Endothelial cell of umbilical vein (primary cell): ENCODE measurements around the gene POP7. TPM values are rescaled to one million over a fixed set of nuclear protein-coding genes. Genes with fewer than 3 reads are reported as not detected.

Experiments
- BruUV-seq: library from RNA; stranded (reverse); fragments of 400-500 nt; replicated peaks from 2 replicates; lab custom pipeline; 2021; lab: Mats Ljungman, UMichigan
- CTCF ChIA-PET: fragments of 300-600, 350-600 bp; sonication (Branson Sonifier 250); formaldehyde crosslinking; loops from one replicate; lab custom pipeline; 2021; ENCODE audit warnings: antibody characterized with exemption, inconsistent platforms; lab: Charles Lee
- POLR2A ChIA-PET: fragments of 300-600, 350-600 bp; sonication (Branson Sonifier 250); formaldehyde crosslinking; loops from one replicate; lab custom pipeline; 2021; ENCODE audit warnings: antibody characterized with exemption, inconsistent platforms; lab: Charles Lee
- DNase-seq: peaks from one replicate; pipeline ENCODE4 v3.0.0-alpha.2; 2011; ENCODE audit warnings: low read depth, low spot score
- FAIRE-seq: peaks from 2 replicates; lab custom pipeline; 2011; peaks lifted over from hg19 to GRCh38; lab: Jason Lieb, UNC
- H2AFZ ChIP-seq: 2 replicates; pipeline ENCODE4 v1.6.0; 2012; ENCODE audit warnings: low read depth, low read length, control low read depth, inconsistent platforms
- H3K27ac ChIP-seq: 2 replicates; pipeline ENCODE4 v1.5.1; 2011; ENCODE audit warnings: low read depth, mild to moderate bottlenecking, control low read depth, low read length, moderate library complexity; ENCODE audit not compliant: insufficient read depth
- H3K27me3 ChIP-seq, 2 experiments: 2 replicates each; pipeline versions ENCODE4 v1.6.0 to v1.6.1; 2011; ENCODE audit warnings: low read length in 2 of 2, mixed read lengths in 1 of 2; ENCODE audit not compliant: control insufficient read depth in 2 of 2, insufficient read depth in 2 of 2
- H3K36me3 ChIP-seq, 2 experiments: 2 replicates in 1 of 2; 3 replicates in 1 of 2; pipeline ENCODE4 v1.5.1; 2011; ENCODE audit warnings: low read length in 2 of 2, mild to moderate bottlenecking in 1 of 2, moderate library complexity in 1 of 2; ENCODE audit not compliant: control insufficient read depth in 2 of 2, insufficient read depth in 2 of 2; ENCODE audit errors: extremely low read depth in 1 of 2
- H3K4me1 ChIP-seq: 3 replicates; pipeline ENCODE4 v1.5.1; 2011; ENCODE audit warnings: mild to moderate bottlenecking, low read length; ENCODE audit not compliant: control insufficient read depth, insufficient read depth; ENCODE audit errors: extremely low read depth
- H3K4me2 ChIP-seq: 2 replicates; pipeline ENCODE4 v1.6.1; 2011; ENCODE audit warnings: low read length, control low read depth, mixed read lengths; ENCODE audit not compliant: insufficient read depth
- H3K4me3 ChIP-seq, 3 experiments: fragments of 200-600 bp in 1 of 3; sonication (generic), shearing (Covaris generic) in 1 of 3; replicated peaks in 1 of 3; 2 replicates each; pipeline ENCODE4 v1.5.1; 2011 to 2016; ENCODE audit warnings: control low read depth in 3 of 3, low read length in 3 of 3, mild to moderate bottlenecking in 2 of 3, inconsistent platforms in 1 of 3, low read depth in 1 of 3, moderate library complexity in 1 of 3; ENCODE audit not compliant: insufficient read depth in 1 of 3
- H3K79me2 ChIP-seq: 2 replicates; pipeline ENCODE4 v1.6.0; 2012; ENCODE audit warnings: low read length, inconsistent platforms; ENCODE audit not compliant: control insufficient read depth, insufficient read depth
- H3K9ac ChIP-seq: replicated peaks from 2 replicates; pipeline ENCODE3; 2011; ENCODE audit warnings: low read length, control low read depth; ENCODE audit not compliant: insufficient read depth; ENCODE audit errors: extremely low read depth
- H3K9me1 ChIP-seq: replicated peaks from 3 replicates; pipeline ENCODE4 v1.6.0; 2011; ENCODE audit warnings: mild to moderate bottlenecking, low read length; ENCODE audit not compliant: control insufficient read depth, insufficient read depth; ENCODE audit errors: extremely low read depth
- H3K9me3 ChIP-seq: replicated peaks from 2 replicates; pipeline ENCODE4 v1.5.1; 2012; ENCODE audit warnings: low read length, inconsistent platforms; ENCODE audit not compliant: control insufficient read depth, insufficient read depth
- H4K20me1 ChIP-seq: replicated peaks from 2 replicates; pipeline ENCODE3; 2011; ENCODE audit warnings: mild to moderate bottlenecking, low read length; ENCODE audit not compliant: control insufficient read depth, insufficient read depth; ENCODE audit errors: extremely low read depth
- CTCF ChIP-seq, 2 donors: IDR thresholded peaks; 1 replicate in 1 of 2; 2 replicates in 1 of 2; pipeline ENCODE4 v1.5.1; 2011; ENCODE audit warnings: low read length in 2 of 2, mild to moderate bottlenecking in 2 of 2, moderate library complexity in 2 of 2, control low read depth in 1 of 2, inconsistent platforms in 1 of 2, low read depth in 1 of 2; ENCODE audit not compliant: insufficient read depth in 1 of 2; ENCODE audit errors: extremely low read depth in 1 of 2
- EZH2 ChIP-seq: IDR thresholded peaks from 2 replicates; pipeline ENCODE4 v1.6.1; 2012; ENCODE audit warnings: borderline replicate concordance, low read depth, mild to moderate bottlenecking, moderate library complexity, low read length, inconsistent platforms; ENCODE audit not compliant: severe bottlenecking
- FOS ChIP-seq: IDR thresholded peaks from 2 replicates; pipeline ENCODE4 v1.6.1; 2011; ENCODE audit warnings: mild to moderate bottlenecking, low read length, moderate library complexity, borderline replicate concordance; ENCODE audit not compliant: insufficient read depth
- GATA2 ChIP-seq: IDR thresholded peaks from 2 replicates; pipeline ENCODE4 v1.7.0; 2011; ENCODE audit warnings: low read depth, mild to moderate bottlenecking, moderate library complexity, mixed read lengths, low read length; ENCODE audit not compliant: insufficient read length, insufficient read depth
- JUN ChIP-seq: IDR thresholded peaks from 2 replicates; pipeline ENCODE4 v1.6.1; 2011; ENCODE audit warnings: borderline replicate concordance, low read depth; ENCODE audit not compliant: insufficient read length, insufficient read depth
- MAX ChIP-seq: IDR thresholded peaks from 2 replicates; pipeline ENCODE4 v1.6.1; 2011; ENCODE audit not compliant: insufficient read depth, insufficient read length
- MYC ChIP-seq: IDR thresholded peaks from one replicate; pipeline ENCODE4 v1.6.1; 2011; ENCODE audit warnings: mild to moderate bottlenecking, low read depth, low read length
- POLR2A ChIP-seq: IDR thresholded peaks from 2 replicates; pipeline ENCODE4 v1.6.1; 2012; ENCODE audit warnings: low read depth, mild to moderate bottlenecking, control low read depth, low read length
- POLR2AphosphoS5 ChIP-seq: IDR thresholded peaks from 2 replicates; pipeline ENCODE4 v1.6.1; 2012; ENCODE audit warnings: low read depth, mild to moderate bottlenecking, control low read depth, low read length, moderate library complexity; ENCODE audit not compliant: insufficient read depth
- dilution Hi-C: fragments of 300-500 bp; cut with MboI; formaldehyde crosslinking; loops from one replicate; pipeline ENCODE4 v1.15.0; 2019; ENCODE audit warnings: low sequenced_read_pairs; ENCODE audit not compliant: extremely low pct_ligation_motif_present
- intact Hi-C: fragments of 100-400 bp; cut with micrococcal nuclease; formaldehyde crosslinking; loops from one replicate; pipeline ENCODE4 v1.10.0; 2022
- polyA plus RNA-seq, 4 experiments: library from polyadenylated mRNA; depleted of rRNA in 3 of 4; stranded (reverse) in 3 of 4; unstranded in 1 of 4; fragments of >200 nt; gene quantifications; 2 replicates each; pipeline versions ENCODE4 v1.2.1 to v1.2.3, GENCODE V29; 2011 to 2012; ENCODE audit warnings: missing spikeins in 1 of 4
- total RNA-seq: library from RNA; stranded (reverse); gene quantifications from 2 replicates; pipeline ENCODE4 v1.2.3, GENCODE V29; 2021

Gene POP7
- total and polyA plus RNA-seq, 2 donors (not counting 3 experiments of a cell fraction or from before 2014, with no cell fraction given): 47.4 to 48.8 TPM

DNA sequence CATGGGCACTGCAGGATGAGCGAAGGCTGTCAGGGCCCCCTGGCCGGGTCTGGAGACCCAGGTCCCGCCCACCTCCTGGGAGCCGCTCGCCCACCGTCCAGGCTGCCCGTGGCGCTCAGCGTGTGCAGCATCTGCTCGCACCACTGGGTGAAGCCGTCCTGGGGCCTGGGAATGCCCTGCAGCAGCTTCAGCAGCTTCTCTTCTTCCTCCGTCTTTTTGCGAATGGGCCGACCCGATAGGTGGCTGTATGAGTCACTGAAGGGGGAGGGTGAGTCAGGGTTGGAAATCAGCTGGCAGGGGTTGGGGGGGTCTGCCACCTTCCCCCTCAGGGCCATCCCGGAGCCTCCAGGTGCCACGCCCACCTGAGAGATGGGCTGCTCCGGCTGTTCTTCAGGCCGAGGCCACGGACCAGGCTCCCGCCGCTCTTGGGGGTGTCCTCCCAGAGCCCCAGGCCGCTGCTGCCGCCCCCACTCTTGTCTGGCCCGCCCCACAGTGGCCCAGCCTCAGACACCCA, 23.6 kb upstream of the POP7 start:
- POLR2A ChIA-PET: interaction anchor here (0.8 kb wide), 1 partner anchor 96 kb away, joined by 3 read pairs; the partner anchor contains the start of genes FBXO24 and LRCH4
- no TSS peak for BruUV-seq
- H3K27ac ChIP-seq: no peak overlapping the region
- H3K9me3 ChIP-seq: no peaks in the 10 kb centered on the region
- H3K27me3 ChIP-seq: no peaks in the 10 kb centered on the region
- H2AFZ ChIP-seq: no peak overlapping the region
- no peaks in the 10 kb centered on the region for H3K79me2 ChIP-seq
- no peaks in the 10 kb centered on the region for H3K4me1 ChIP-seq
- no peak overlapping the region for H3K4me3 ChIP-seq
- H3K36me3 ChIP-seq: peaks cover 14 to 72% of the 10 kb centered on the region in 2 experiments
- H4K20me1 ChIP-seq: no peaks in the 10 kb centered on the region
- CTCF ChIA-PET: interaction anchor here (0.8 to 7.0 kb wide), 4 partner anchors 8 to 50 kb away, joined by 3 to 60 read pairs (median 4); partner anchors contain the start of gene POP7
- TF ChIP-seq POLR2AphosphoS5: no peak
- TF ChIP-seq MYC: no peak
- TF ChIP-seq POLR2A: no peak
- TF ChIP-seq CTCF (IDR thresholded peaks at IDR 0.05; ENCODE audit: extremely low read depth in 1 of 2, insufficient read depth in 1 of 2, low read depth in 1 of 2, low read length in 2 of 2): no peak
- no peak for TF ChIP-seq EZH2
- TF ChIP-seq FOS: no peak
- no peak for TF ChIP-seq JUN
- TF ChIP-seq GATA2: no peak
- no peak for TF ChIP-seq MAX
- FAIRE-seq (no peak), DNase-seq (no peak)
- no peak overlapping the region for H3K4me2 ChIP-seq
- dilution Hi-C loops (no loop called here), intact Hi-C loops (loop anchor here (2.0 kb wide), 1 partner anchor 77 kb away; no protein-coding TSS in a partner anchor)
- no peaks in the 10 kb centered on the region for H3K9me1 ChIP-seq
- no peak overlapping the region for H3K9ac ChIP-seq
